Endothelial cell of umbilical vein (primary cell): ENCODE data around the gene CHST11. TPM values are rescaled to one million over a fixed set of nuclear protein-coding genes. Genes with fewer than 3 reads are reported as not detected.

ENCODE experiments used
- BruUV-seq: library from RNA; stranded (reverse); fragments of 400-500 nt; replicated peaks from 2 replicates; lab custom pipeline; 2021; lab: Mats Ljungman, UMichigan
- CTCF ChIA-PET: fragments of 300-600, 350-600 bp; sonication (Branson Sonifier 250); formaldehyde crosslinking; loops from one replicate; lab custom pipeline; 2021; ENCODE audit warnings: antibody characterized with exemption, inconsistent platforms; lab: Charles Lee
- POLR2A ChIA-PET: fragments of 300-600, 350-600 bp; sonication (Branson Sonifier 250); formaldehyde crosslinking; loops from one replicate; lab custom pipeline; 2021; ENCODE audit warnings: antibody characterized with exemption, inconsistent platforms; lab: Charles Lee
- DNase-seq: peaks from one replicate; pipeline ENCODE4 v3.0.0-alpha.2; 2011; ENCODE audit warnings: low read depth, low spot score
- FAIRE-seq: peaks from 2 replicates; lab custom pipeline; 2011; peaks lifted over from hg19 to GRCh38; lab: Jason Lieb, UNC
- H2AFZ ChIP-seq: 2 replicates; pipeline ENCODE4 v1.6.0; 2012; ENCODE audit warnings: low read depth, low read length, control low read depth, inconsistent platforms
- H3K27ac ChIP-seq: 2 replicates; pipeline ENCODE4 v1.5.1; 2011; ENCODE audit warnings: low read depth, mild to moderate bottlenecking, control low read depth, low read length, moderate library complexity; ENCODE audit not compliant: insufficient read depth
- H3K27me3 ChIP-seq, 2 experiments: 2 replicates each; pipeline versions ENCODE4 v1.6.0 to v1.6.1; 2011; ENCODE audit warnings: low read length in 2 of 2, mixed read lengths in 1 of 2; ENCODE audit not compliant: control insufficient read depth in 2 of 2, insufficient read depth in 2 of 2
- H3K36me3 ChIP-seq, 2 experiments: 2 replicates in 1 of 2; 3 replicates in 1 of 2; pipeline ENCODE4 v1.5.1; 2011; ENCODE audit warnings: low read length in 2 of 2, mild to moderate bottlenecking in 1 of 2, moderate library complexity in 1 of 2; ENCODE audit not compliant: control insufficient read depth in 2 of 2, insufficient read depth in 2 of 2; ENCODE audit errors: extremely low read depth in 1 of 2
- H3K4me1 ChIP-seq: 3 replicates; pipeline ENCODE4 v1.5.1; 2011; ENCODE audit warnings: mild to moderate bottlenecking, low read length; ENCODE audit not compliant: control insufficient read depth, insufficient read depth; ENCODE audit errors: extremely low read depth
- H3K4me2 ChIP-seq: 2 replicates; pipeline ENCODE4 v1.6.1; 2011; ENCODE audit warnings: low read length, control low read depth, mixed read lengths; ENCODE audit not compliant: insufficient read depth
- H3K4me3 ChIP-seq, 3 experiments: fragments of 200-600 bp in 1 of 3; sonication (generic), shearing (Covaris generic) in 1 of 3; replicated peaks in 1 of 3; 2 replicates each; pipeline ENCODE4 v1.5.1; 2011 to 2016; ENCODE audit warnings: control low read depth in 3 of 3, low read length in 3 of 3, mild to moderate bottlenecking in 2 of 3, inconsistent platforms in 1 of 3, low read depth in 1 of 3, moderate library complexity in 1 of 3; ENCODE audit not compliant: insufficient read depth in 1 of 3
- H3K79me2 ChIP-seq: 2 replicates; pipeline ENCODE4 v1.6.0; 2012; ENCODE audit warnings: low read length, inconsistent platforms; ENCODE audit not compliant: control insufficient read depth, insufficient read depth
- H3K9ac ChIP-seq: replicated peaks from 2 replicates; pipeline ENCODE3; 2011; ENCODE audit warnings: low read length, control low read depth; ENCODE audit not compliant: insufficient read depth; ENCODE audit errors: extremely low read depth
- H3K9me1 ChIP-seq: replicated peaks from 3 replicates; pipeline ENCODE4 v1.6.0; 2011; ENCODE audit warnings: mild to moderate bottlenecking, low read length; ENCODE audit not compliant: control insufficient read depth, insufficient read depth; ENCODE audit errors: extremely low read depth
- H3K9me3 ChIP-seq: replicated peaks from 2 replicates; pipeline ENCODE4 v1.5.1; 2012; ENCODE audit warnings: low read length, inconsistent platforms; ENCODE audit not compliant: control insufficient read depth, insufficient read depth
- H4K20me1 ChIP-seq: replicated peaks from 2 replicates; pipeline ENCODE3; 2011; ENCODE audit warnings: mild to moderate bottlenecking, low read length; ENCODE audit not compliant: control insufficient read depth, insufficient read depth; ENCODE audit errors: extremely low read depth
- EZH2 ChIP-seq: IDR thresholded peaks from 2 replicates; pipeline ENCODE4 v1.6.1; 2012; ENCODE audit warnings: borderline replicate concordance, low read depth, mild to moderate bottlenecking, moderate library complexity, low read length, inconsistent platforms; ENCODE audit not compliant: severe bottlenecking
- FOS ChIP-seq: IDR thresholded peaks from 2 replicates; pipeline ENCODE4 v1.6.1; 2011; ENCODE audit warnings: mild to moderate bottlenecking, low read length, moderate library complexity, borderline replicate concordance; ENCODE audit not compliant: insufficient read depth
- GATA2 ChIP-seq: IDR thresholded peaks from 2 replicates; pipeline ENCODE4 v1.7.0; 2011; ENCODE audit warnings: low read depth, mild to moderate bottlenecking, moderate library complexity, mixed read lengths, low read length; ENCODE audit not compliant: insufficient read length, insufficient read depth
- JUN ChIP-seq: IDR thresholded peaks from 2 replicates; pipeline ENCODE4 v1.6.1; 2011; ENCODE audit warnings: borderline replicate concordance, low read depth; ENCODE audit not compliant: insufficient read length, insufficient read depth
- MYC ChIP-seq: IDR thresholded peaks from one replicate; pipeline ENCODE4 v1.6.1; 2011; ENCODE audit warnings: mild to moderate bottlenecking, low read depth, low read length
- POLR2A ChIP-seq: IDR thresholded peaks from 2 replicates; pipeline ENCODE4 v1.6.1; 2012; ENCODE audit warnings: low read depth, mild to moderate bottlenecking, control low read depth, low read length
- POLR2AphosphoS5 ChIP-seq: IDR thresholded peaks from 2 replicates; pipeline ENCODE4 v1.6.1; 2012; ENCODE audit warnings: low read depth, mild to moderate bottlenecking, control low read depth, low read length, moderate library complexity; ENCODE audit not compliant: insufficient read depth
- dilution Hi-C: fragments of 300-500 bp; cut with MboI; formaldehyde crosslinking; loops from one replicate; pipeline ENCODE4 v1.15.0; 2019; ENCODE audit warnings: low sequenced_read_pairs; ENCODE audit not compliant: extremely low pct_ligation_motif_present
- intact Hi-C: fragments of 100-400 bp; cut with micrococcal nuclease; formaldehyde crosslinking; loops from one replicate; pipeline ENCODE4 v1.10.0; 2022
- polyA plus RNA-seq, 4 experiments: library from polyadenylated mRNA; depleted of rRNA in 3 of 4; stranded (reverse) in 3 of 4; unstranded in 1 of 4; fragments of >200 nt; gene quantifications; 2 replicates each; pipeline versions ENCODE4 v1.2.1 to v1.2.3, GENCODE V29; 2011 to 2012; ENCODE audit warnings: missing spikeins in 1 of 4
- total RNA-seq: library from RNA; stranded (reverse); gene quantifications from 2 replicates; pipeline ENCODE4 v1.2.3, GENCODE V29; 2021
- TF ChIP-seq, protein P1 (sequence below): IDR thresholded peaks from 2 replicates; pipeline ENCODE4 v1.6.1; 2011; ENCODE audit not compliant: insufficient read depth, insufficient read length
- TF ChIP-seq, protein P2 (sequence below), 2 donors: IDR thresholded peaks; 1 replicate in 1 of 2; 2 replicates in 1 of 2; pipeline ENCODE4 v1.5.1; 2011; ENCODE audit warnings: low read length in 2 of 2, mild to moderate bottlenecking in 2 of 2, moderate library complexity in 2 of 2, control low read depth in 1 of 2, inconsistent platforms in 1 of 2, low read depth in 1 of 2; ENCODE audit not compliant: insufficient read depth in 1 of 2; ENCODE audit errors: extremely low read depth in 1 of 2

Gene CHST11
- total and polyA plus RNA-seq, 2 donors (not counting 3 experiments of a cell fraction or from before 2014, with no cell fraction given) = 19.7 to 20.9 TPM

DNA sequence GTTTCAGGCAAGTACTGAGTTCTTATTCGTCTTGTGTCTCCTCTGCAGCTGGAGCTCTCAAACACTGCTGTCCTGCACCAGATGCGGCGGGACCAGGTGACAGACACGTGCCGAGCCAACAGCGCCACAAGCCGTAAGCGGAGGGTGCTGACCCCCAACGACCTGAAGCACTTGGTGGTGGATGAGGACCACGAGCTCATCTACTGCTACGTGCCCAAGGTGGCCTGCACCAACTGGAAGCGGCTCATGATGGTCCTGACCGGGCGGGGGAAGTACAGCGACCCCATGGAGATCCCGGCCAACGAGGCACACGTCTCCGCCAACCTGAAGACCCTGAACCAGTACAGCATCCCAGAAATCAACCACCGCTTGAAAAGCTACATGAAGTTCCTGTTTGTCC lies 300.2 kb downstream of the CHST11 start:
- Histone ChIP-seq H3K79me2 (no peaks in the 10 kb centered on the region), H2AFZ (no peak overlapping the region), H3K4me2 (no peak overlapping the region), H3K4me1 (no peaks in the 10 kb centered on the region), H3K9me3 (no peaks in the 10 kb centered on the region), H3K27me3 (no peaks in the 10 kb centered on the region), H3K9ac (no peak overlapping the region), H4K20me1 (no peaks in the 10 kb centered on the region), H3K36me3 (peaks cover 0 to 6% of the 10 kb centered on the region in 2 experiments), H3K9me1 (no peaks in the 10 kb centered on the region), H3K27ac (no peak overlapping the region), H3K4me3 (no peak overlapping the region)
- no TSS peak for BruUV-seq
- CTCF ChIA-PET = interaction anchor here (0.7 to 1.5 kb wide), 2 partner anchors 11 to 375 kb away, joined by 3 to 4 read pairs; no protein-coding TSS in a partner anchor
- DNase-seq (no peak), FAIRE-seq (no peak)
- POLR2A ChIA-PET = no interaction called here
- dilution Hi-C loops = no loop called here
- intact Hi-C loops = no loop called here
- TF ChIP-seq, protein P1, sequence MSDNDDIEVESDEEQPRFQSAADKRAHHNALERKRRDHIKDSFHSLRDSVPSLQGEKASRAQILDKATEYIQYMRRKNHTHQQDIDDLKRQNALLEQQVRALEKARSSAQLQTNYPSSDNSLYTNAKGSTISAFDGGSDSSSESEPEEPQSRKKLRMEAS = no peak
- TF ChIP-seq JUN (no peak), GATA2 (no peak), MYC (no peak), EZH2 (no peak), FOS (no peak), POLR2AphosphoS5 (no peak), POLR2A (no peak)
- TF ChIP-seq, protein P2, sequence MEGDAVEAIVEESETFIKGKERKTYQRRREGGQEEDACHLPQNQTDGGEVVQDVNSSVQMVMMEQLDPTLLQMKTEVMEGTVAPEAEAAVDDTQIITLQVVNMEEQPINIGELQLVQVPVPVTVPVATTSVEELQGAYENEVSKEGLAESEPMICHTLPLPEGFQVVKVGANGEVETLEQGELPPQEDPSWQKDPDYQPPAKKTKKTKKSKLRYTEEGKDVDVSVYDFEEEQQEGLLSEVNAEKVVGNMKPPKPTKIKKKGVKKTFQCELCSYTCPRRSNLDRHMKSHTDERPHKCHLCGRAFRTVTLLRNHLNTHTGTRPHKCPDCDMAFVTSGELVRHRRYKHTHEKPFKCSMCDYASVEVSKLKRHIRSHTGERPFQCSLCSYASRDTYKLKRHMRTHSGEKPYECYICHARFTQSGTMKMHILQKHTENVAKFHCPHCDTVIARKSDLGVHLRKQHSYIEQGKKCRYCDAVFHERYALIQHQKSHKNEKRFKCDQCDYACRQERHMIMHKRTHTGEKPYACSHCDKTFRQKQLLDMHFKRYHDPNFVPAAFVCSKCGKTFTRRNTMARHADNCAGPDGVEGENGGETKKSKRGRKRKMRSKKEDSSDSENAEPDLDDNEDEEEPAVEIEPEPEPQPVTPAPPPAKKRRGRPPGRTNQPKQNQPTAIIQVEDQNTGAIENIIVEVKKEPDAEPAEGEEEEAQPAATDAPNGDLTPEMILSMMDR (IDR thresholded peaks at IDR 0.05; ENCODE audit: extremely low read depth in 1 of 2, insufficient read depth in 1 of 2, low read depth in 1 of 2, low read length in 2 of 2) = no peak
